ENCODE measurements around the gene PKD2L2.

DNA sequence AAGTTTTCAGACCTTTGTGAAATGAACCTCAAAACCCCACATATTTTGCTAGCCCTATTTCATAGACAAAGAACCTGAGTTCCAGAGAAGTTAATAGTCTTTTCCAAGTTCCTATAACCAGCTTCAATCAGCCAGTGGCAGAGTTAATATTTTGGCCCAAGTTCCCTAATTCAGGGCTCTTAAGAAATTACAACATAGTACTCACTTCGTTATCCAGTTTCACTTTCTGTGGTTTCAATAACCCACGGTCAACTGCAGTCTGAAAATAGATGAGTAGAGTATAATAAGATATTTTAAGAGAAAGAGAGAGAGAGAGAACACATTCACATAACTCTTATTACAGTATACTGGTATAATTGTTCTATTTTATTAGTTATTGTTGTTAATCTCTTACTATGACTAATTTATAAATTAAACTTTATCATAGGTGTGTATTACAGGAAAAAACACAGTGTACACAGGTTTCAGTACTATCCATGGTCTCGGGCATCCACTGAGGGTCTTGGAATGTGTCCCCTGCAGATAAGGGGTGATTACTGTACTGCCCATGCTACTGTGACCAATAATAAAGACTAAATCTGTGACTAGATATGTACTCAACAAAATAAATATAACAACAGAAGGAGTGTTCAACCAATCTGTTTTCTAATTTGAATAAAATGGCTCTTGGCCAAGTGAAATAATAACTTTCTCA, 30.9 kb upstream of the PKD2L2 start:
- TF ChIP-seq CTCF (IDR thresholded peaks at IDR 0.05): no peak
- TF ChIP-seq POLR2AphosphoS5 (IDR thresholded peaks at IDR 0.05): no peak
- TF ChIP-seq EP300 (IDR thresholded peaks at IDR 0.05): no peak
- TF ChIP-seq POLR2A (IDR thresholded peaks at IDR 0.05): no peak

Data from sigmoid colon (tissue), 4 donors.